Endothelial cell of umbilical vein (primary cell): Measurements from ENCODE around the gene CSTF3. TPM values are rescaled to one million over a fixed set of nuclear protein-coding genes. Genes with fewer than 3 reads are reported as not detected.

ENCODE experiments used
- BruUV-seq: library from RNA; stranded (reverse); fragments of 400-500 nt; replicated peaks from 2 replicates; lab custom pipeline; 2021; lab: Mats Ljungman, UMichigan
- CTCF ChIA-PET: fragments of 300-600, 350-600 bp; sonication (Branson Sonifier 250); formaldehyde crosslinking; loops from one replicate; lab custom pipeline; 2021; ENCODE audit warnings: antibody characterized with exemption, inconsistent platforms; lab: Charles Lee
- POLR2A ChIA-PET: fragments of 300-600, 350-600 bp; sonication (Branson Sonifier 250); formaldehyde crosslinking; loops from one replicate; lab custom pipeline; 2021; ENCODE audit warnings: antibody characterized with exemption, inconsistent platforms; lab: Charles Lee
- DNase-seq: peaks from one replicate; pipeline ENCODE4 v3.0.0-alpha.2; 2011; ENCODE audit warnings: low read depth, low spot score
- FAIRE-seq: peaks from 2 replicates; lab custom pipeline; 2011; peaks lifted over from hg19 to GRCh38; lab: Jason Lieb, UNC
- H2AFZ ChIP-seq: 2 replicates; pipeline ENCODE4 v1.6.0; 2012; ENCODE audit warnings: low read depth, low read length, control low read depth, inconsistent platforms
- H3K27ac ChIP-seq: 2 replicates; pipeline ENCODE4 v1.5.1; 2011; ENCODE audit warnings: low read depth, mild to moderate bottlenecking, control low read depth, low read length, moderate library complexity; ENCODE audit not compliant: insufficient read depth
- H3K27me3 ChIP-seq, 2 experiments: 2 replicates each; pipeline versions ENCODE4 v1.6.0 to v1.6.1; 2011; ENCODE audit warnings: low read length in 2 of 2, mixed read lengths in 1 of 2; ENCODE audit not compliant: control insufficient read depth in 2 of 2, insufficient read depth in 2 of 2
- H3K36me3 ChIP-seq, 2 experiments: 2 replicates in 1 of 2; 3 replicates in 1 of 2; pipeline ENCODE4 v1.5.1; 2011; ENCODE audit warnings: low read length in 2 of 2, mild to moderate bottlenecking in 1 of 2, moderate library complexity in 1 of 2; ENCODE audit not compliant: control insufficient read depth in 2 of 2, insufficient read depth in 2 of 2; ENCODE audit errors: extremely low read depth in 1 of 2
- H3K4me1 ChIP-seq: 3 replicates; pipeline ENCODE4 v1.5.1; 2011; ENCODE audit warnings: mild to moderate bottlenecking, low read length; ENCODE audit not compliant: control insufficient read depth, insufficient read depth; ENCODE audit errors: extremely low read depth
- H3K4me2 ChIP-seq: 2 replicates; pipeline ENCODE4 v1.6.1; 2011; ENCODE audit warnings: low read length, control low read depth, mixed read lengths; ENCODE audit not compliant: insufficient read depth
- H3K4me3 ChIP-seq, 3 experiments: fragments of 200-600 bp in 1 of 3; sonication (generic), shearing (Covaris generic) in 1 of 3; replicated peaks in 1 of 3; 2 replicates each; pipeline ENCODE4 v1.5.1; 2011 to 2016; ENCODE audit warnings: control low read depth in 3 of 3, low read length in 3 of 3, mild to moderate bottlenecking in 2 of 3, inconsistent platforms in 1 of 3, low read depth in 1 of 3, moderate library complexity in 1 of 3; ENCODE audit not compliant: insufficient read depth in 1 of 3
- H3K79me2 ChIP-seq: 2 replicates; pipeline ENCODE4 v1.6.0; 2012; ENCODE audit warnings: low read length, inconsistent platforms; ENCODE audit not compliant: control insufficient read depth, insufficient read depth
- H3K9ac ChIP-seq: replicated peaks from 2 replicates; pipeline ENCODE3; 2011; ENCODE audit warnings: low read length, control low read depth; ENCODE audit not compliant: insufficient read depth; ENCODE audit errors: extremely low read depth
- H3K9me1 ChIP-seq: replicated peaks from 3 replicates; pipeline ENCODE4 v1.6.0; 2011; ENCODE audit warnings: mild to moderate bottlenecking, low read length; ENCODE audit not compliant: control insufficient read depth, insufficient read depth; ENCODE audit errors: extremely low read depth
- H3K9me3 ChIP-seq: replicated peaks from 2 replicates; pipeline ENCODE4 v1.5.1; 2012; ENCODE audit warnings: low read length, inconsistent platforms; ENCODE audit not compliant: control insufficient read depth, insufficient read depth
- H4K20me1 ChIP-seq: replicated peaks from 2 replicates; pipeline ENCODE3; 2011; ENCODE audit warnings: mild to moderate bottlenecking, low read length; ENCODE audit not compliant: control insufficient read depth, insufficient read depth; ENCODE audit errors: extremely low read depth
- CTCF ChIP-seq, 2 donors: IDR thresholded peaks; 1 replicate in 1 of 2; 2 replicates in 1 of 2; pipeline ENCODE4 v1.5.1; 2011; ENCODE audit warnings: low read length in 2 of 2, mild to moderate bottlenecking in 2 of 2, moderate library complexity in 2 of 2, control low read depth in 1 of 2, inconsistent platforms in 1 of 2, low read depth in 1 of 2; ENCODE audit not compliant: insufficient read depth in 1 of 2; ENCODE audit errors: extremely low read depth in 1 of 2
- EZH2 ChIP-seq: IDR thresholded peaks from 2 replicates; pipeline ENCODE4 v1.6.1; 2012; ENCODE audit warnings: borderline replicate concordance, low read depth, mild to moderate bottlenecking, moderate library complexity, low read length, inconsistent platforms; ENCODE audit not compliant: severe bottlenecking
- FOS ChIP-seq: IDR thresholded peaks from 2 replicates; pipeline ENCODE4 v1.6.1; 2011; ENCODE audit warnings: mild to moderate bottlenecking, low read length, moderate library complexity, borderline replicate concordance; ENCODE audit not compliant: insufficient read depth
- GATA2 ChIP-seq: IDR thresholded peaks from 2 replicates; pipeline ENCODE4 v1.7.0; 2011; ENCODE audit warnings: low read depth, mild to moderate bottlenecking, moderate library complexity, mixed read lengths, low read length; ENCODE audit not compliant: insufficient read length, insufficient read depth
- JUN ChIP-seq: IDR thresholded peaks from 2 replicates; pipeline ENCODE4 v1.6.1; 2011; ENCODE audit warnings: borderline replicate concordance, low read depth; ENCODE audit not compliant: insufficient read length, insufficient read depth
- MAX ChIP-seq: IDR thresholded peaks from 2 replicates; pipeline ENCODE4 v1.6.1; 2011; ENCODE audit not compliant: insufficient read depth, insufficient read length
- MYC ChIP-seq: IDR thresholded peaks from one replicate; pipeline ENCODE4 v1.6.1; 2011; ENCODE audit warnings: mild to moderate bottlenecking, low read depth, low read length
- POLR2A ChIP-seq: IDR thresholded peaks from 2 replicates; pipeline ENCODE4 v1.6.1; 2012; ENCODE audit warnings: low read depth, mild to moderate bottlenecking, control low read depth, low read length
- POLR2AphosphoS5 ChIP-seq: IDR thresholded peaks from 2 replicates; pipeline ENCODE4 v1.6.1; 2012; ENCODE audit warnings: low read depth, mild to moderate bottlenecking, control low read depth, low read length, moderate library complexity; ENCODE audit not compliant: insufficient read depth
- dilution Hi-C: fragments of 300-500 bp; cut with MboI; formaldehyde crosslinking; loops from one replicate; pipeline ENCODE4 v1.15.0; 2019; ENCODE audit warnings: low sequenced_read_pairs; ENCODE audit not compliant: extremely low pct_ligation_motif_present
- intact Hi-C: fragments of 100-400 bp; cut with micrococcal nuclease; formaldehyde crosslinking; loops from one replicate; pipeline ENCODE4 v1.10.0; 2022
- polyA plus RNA-seq, 4 experiments: library from polyadenylated mRNA; depleted of rRNA in 3 of 4; stranded (reverse) in 3 of 4; unstranded in 1 of 4; fragments of >200 nt; gene quantifications; 2 replicates each; pipeline versions ENCODE4 v1.2.1 to v1.2.3, GENCODE V29; 2011 to 2012; ENCODE audit warnings: missing spikeins in 1 of 4
- total RNA-seq: library from RNA; stranded (reverse); gene quantifications from 2 replicates; pipeline ENCODE4 v1.2.3, GENCODE V29; 2021

The CSTF3 gene
- total and polyA plus RNA-seq, 2 donors (not counting 3 experiments of a cell fraction or from before 2014, with no cell fraction given), result 18.3 to 46.6 TPM

- Histone ChIP-seq H3K4me1 (peaks cover 2% of the 10 kb centered on the region), H3K9me1 (no peaks in the 10 kb centered on the region), H3K27ac (no peak overlapping the region), H3K36me3 (no peaks in the 10 kb centered on the region), H3K27me3 (no peaks in the 10 kb centered on the region), H3K9ac (no peak overlapping the region), H3K79me2 (no peaks in the 10 kb centered on the region), H4K20me1 (no peaks in the 10 kb centered on the region), H3K4me2 (no peak overlapping the region), H3K9me3 (no peaks in the 10 kb centered on the region), H3K4me3 (no peak overlapping the region), H2AFZ (no peak overlapping the region)
- BruUV-seq, result no TSS peak
- TF ChIP-seq GATA2 (no peak), MAX (no peak), POLR2A (no peak), POLR2AphosphoS5 (no peak), FOS (no peak), EZH2 (no peak), MYC (no peak), JUN (no peak), CTCF (IDR thresholded peaks at IDR 0.05; ENCODE audit: extremely low read depth in 1 of 2, insufficient read depth in 1 of 2, low read depth in 1 of 2, low read length in 2 of 2) (no peak)
- FAIRE-seq (no peak), DNase-seq (no peak)
- ChIA-PET CTCF (no interaction called here), POLR2A (no interaction called here)
- intact Hi-C loops, result no loop called here
- dilution Hi-C loops, result no loop called here
These were observed 17.3 kb upstream of the CSTF3 start for GRCh38 chr11:33178443-33179180.
